Spleen (tissue), 11 donors: Measurements from ENCODE around the gene CAMK1G. TPM values are rescaled to one million over a fixed set of nuclear protein-coding genes. Genes with fewer than 3 reads are reported as not detected.

Experiments
- DNase-seq: peaks from one replicate; pipeline ENCODE4 v3.0.0-alpha.2; 2020
- H3K27ac ChIP-seq, 8 donors: fragments of 200-600 bp; sonication (generic) in 7 of 8; 1 replicate in 4 of 8; 2 replicates in 4 of 8; pipeline versions ENCODE4 v1.5.0 to v1.8.0; 2016 to 2021; ENCODE audit warnings: inconsistent platforms in 4 of 8, mild to moderate bottlenecking in 4 of 8, moderate library complexity in 1 of 8
- H3K27me3 ChIP-seq, 7 donors: fragments of 200-600 bp; sonication (generic) in 6 of 7; replicated peaks in 1 of 7; 1 replicate in 4 of 7; 2 replicates in 3 of 7; pipeline versions ENCODE4 v1.5.0 to v1.8.0; 2016 to 2021; ENCODE audit warnings: inconsistent platforms in 3 of 7, mild to moderate bottlenecking in 1 of 7
- H3K36me3 ChIP-seq, 6 donors: fragments of 200-600 bp; sonication (generic) in 5 of 6; 1 replicate in 4 of 6; 2 replicates in 2 of 6; pipeline versions ENCODE4 v1.5.0 to v1.8.0; 2016 to 2021; ENCODE audit warnings: inconsistent platforms in 2 of 6
- H3K4me1 ChIP-seq, 6 donors: fragments of 200-600 bp; sonication (generic) in 5 of 6; 1 replicate in 3 of 6; 2 replicates in 3 of 6; pipeline versions ENCODE4 v1.5.0 to v1.8.0; 2016 to 2021; ENCODE audit warnings: inconsistent platforms in 3 of 6
- H3K4me3 ChIP-seq, 8 donors: fragments of 200-600 bp; sonication (generic) in 7 of 8; 1 replicate in 4 of 8; 2 replicates in 4 of 8; pipeline versions ENCODE4 v1.5.0 to v1.8.0; 2016 to 2021; ENCODE audit warnings: inconsistent platforms in 4 of 8, mild to moderate bottlenecking in 4 of 8, moderate library complexity in 2 of 8
- H3K9me3 ChIP-seq, 8 donors: fragments of 200-600 bp; sonication (generic) in 7 of 8; 1 replicate in 4 of 8; 2 replicates in 4 of 8; pipeline versions ENCODE4 v1.5.0 to v1.8.0; 2016 to 2021; ENCODE audit warnings: inconsistent platforms in 4 of 8
- CTCF ChIP-seq, 11 experiments: fragments of 200-600 bp in 7 of 11; fragments of 450-650 bp in 4 of 11; sonication (generic) in 4 of 11; IDR thresholded peaks in 8 of 11; conservative IDR thresholded peaks in 3 of 11; 1 replicate in 7 of 11; 2 replicates in 4 of 11; pipeline versions ENCODE4 v1.4.0 to v1.8.0; 2016 to 2021; ENCODE audit warnings: antibody characterized with exemption in 11 of 11, inconsistent platforms in 4 of 11, mild to moderate bottlenecking in 1 of 11
- POLR2A ChIP-seq, 3 donors: fragments of 450-650 bp; IDR thresholded peaks; one replicate each; pipeline ENCODE4 v1.5.1; 2017; ENCODE audit warnings: antibody characterized with exemption in 3 of 3, mild to moderate bottlenecking in 1 of 3
- POLR2AphosphoS5 ChIP-seq, 3 donors: sonication (generic); formaldehyde crosslinking; IDR thresholded peaks; one replicate each; pipeline ENCODE4 v1.5.1; 2017; ENCODE audit warnings: antibody characterized with exemption in 3 of 3
- WGBS, 5 donors: extraction: QIAGEN DNeasy Blood & Tissue Kit in 3 of 5; methylation state at CpG; one replicate each; pipeline versions ENCODE4 v1.1.5 to v1.1.7; 2013 to 2018; 5-methylcytosine and 5-hydroxymethylcytosine counted together
- intact Hi-C: fragments of 100-400 bp; cut with DNase I; formaldehyde crosslinking; loops from one replicate; pipeline ENCODE4 v1.15.0; 2023; ENCODE audit warnings: low total_unique reads
- polyA plus RNA-seq, 3 donors: library from polyadenylated mRNA; stranded (reverse); fragments of 200-250 nt; gene quantifications; one replicate each; pipeline ENCODE4 v1.2.1, GENCODE V29; 2013
- total RNA-seq, 7 donors: library from RNA; depleted of rRNA in 3 of 7; stranded (reverse); fragments of >200 nt in 3 of 7; fragmentation: NEBNext Ultra II Directional in 4 of 7; extraction: Animal tissue kit (Norgen Biotek cat#: 25700) in 4 of 7; gene quantifications; one replicate each; pipeline versions ENCODE4 v1.1.0 to v1.2.1, GENCODE V29; 2016 to 2021
- donor health status: healthy with polysubstance abuse.
- donor health status: DM: no; HTN: no; CAD: no; lungs with moderate emphysema.
- donor health status: DM: no; HTN: no; CAD: no.
- donor health status: Bipolar disorder and iron deficiency.
- donor health status: healthy.
- donor health status: DM: no; HTN: no; CAD: no.
- donor health status: DM: yes; HTN: yes; CAD: no.

The CAMK1G gene
- total and polyA plus RNA-seq, 10 donors, result 0.68 to 12.2 (median 3.0) TPM

GRCh38 chr1:209556162-209556690 lies 27.3 kb upstream of the CAMK1G start:
- no peaks in the 10 kb centered on the region for H3K36me3 ChIP-seq
- H3K4me3 ChIP-seq, result no peak overlapping the region
- no peak for DNase-seq
- WGBS, 5 donors, result 68 to 80% (median 75%) methylated on average over 1 of the region's 1 CpG
- H3K27ac ChIP-seq, result no peak overlapping the region
- TF ChIP-seq POLR2AphosphoS5 (IDR thresholded peaks at IDR 0.05) (no peak), CTCF (IDR thresholded peaks at IDR 0.05 in 8 of 11, conservative IDR thresholded peaks at IDR 0.05 in 3 of 11) (no peak), POLR2A (IDR thresholded peaks at IDR 0.05) (no peak)
- no peaks in the 10 kb centered on the region for H3K4me1 ChIP-seq
- H3K27me3 ChIP-seq, result peaks cover 0 to 14% (median 0%) of the 10 kb centered on the region in 7 donors
- no peaks in the 10 kb centered on the region for H3K9me3 ChIP-seq
- intact Hi-C loops, result no loop called here

DNA sequence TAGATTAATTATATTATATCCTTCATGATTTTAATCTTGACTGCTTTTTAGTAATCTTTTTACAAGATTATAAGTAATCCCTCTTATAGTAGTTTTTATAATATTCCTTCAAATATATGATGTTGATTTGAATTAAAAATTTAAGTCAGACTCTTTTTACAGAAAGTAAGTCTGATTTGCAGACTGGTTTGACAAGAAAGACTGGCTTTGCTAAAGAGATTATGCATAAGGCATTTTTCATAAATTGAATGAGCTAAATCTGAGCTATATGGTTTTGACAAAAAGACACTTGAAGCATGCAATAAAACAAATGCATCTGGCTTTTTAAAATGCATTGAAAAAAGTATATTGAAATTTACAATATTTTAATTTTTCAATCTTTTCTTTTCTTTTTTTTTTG lies 26.3 kb upstream of the CAMK1G start:
- no peaks in the 10 kb centered on the region for H3K4me1 ChIP-seq
- TF ChIP-seq POLR2AphosphoS5 (IDR thresholded peaks at IDR 0.05) (no peak), CTCF (IDR thresholded peaks at IDR 0.05 in 8 of 11, conservative IDR thresholded peaks at IDR 0.05 in 3 of 11) (no peak), POLR2A (IDR thresholded peaks at IDR 0.05) (no peak)
- no peak overlapping the region for H3K4me3 ChIP-seq
- no peaks in the 10 kb centered on the region for H3K9me3 ChIP-seq
- intact Hi-C loops, result no loop called here
- DNase-seq, result no peak
- no peak overlapping the region for H3K27ac ChIP-seq
- H3K27me3 ChIP-seq, result peaks cover 0 to 7% (median 0%) of the 10 kb centered on the region in 7 donors
- no peaks in the 10 kb centered on the region for H3K36me3 ChIP-seq

GRCh38 chr1:209560529-209560928 lies 23.0 kb upstream of the CAMK1G start:
- intact Hi-C loops, result no loop called here
- H3K9me3 ChIP-seq, result no peaks in the 10 kb centered on the region
- peaks cover 0 to 8% (median 0%) of the 10 kb centered on the region in 7 donors for H3K27me3 ChIP-seq
- H3K27ac ChIP-seq, result no peak overlapping the region
- DNase-seq, result no peak
- peaks cover 0 to 7% (median 0%) of the 10 kb centered on the region in 6 donors for H3K4me1 ChIP-seq
- no peaks in the 10 kb centered on the region for H3K36me3 ChIP-seq
- H3K4me3 ChIP-seq, result no peak overlapping the region
- TF ChIP-seq CTCF (IDR thresholded peaks at IDR 0.05 in 8 of 11, conservative IDR thresholded peaks at IDR 0.05 in 3 of 11) (no peak), POLR2A (IDR thresholded peaks at IDR 0.05) (no peak), POLR2AphosphoS5 (IDR thresholded peaks at IDR 0.05) (no peak)
- 70 to 79% (median 78%) methylated on average over 3 of the region's 3 CpGs for WGBS, 5 donors

- TF ChIP-seq POLR2A (IDR thresholded peaks at IDR 0.05), result no peak
- no peak for TF ChIP-seq CTCF (IDR thresholded peaks at IDR 0.05 in 8 of 11, conservative IDR thresholded peaks at IDR 0.05 in 3 of 11)
- TF ChIP-seq POLR2AphosphoS5 (IDR thresholded peaks at IDR 0.05), result no peak
- Histone ChIP-seq H3K4me1 (peaks cover 0 to 7% (median 1%) of the 10 kb centered on the region in 6 donors), H3K9me3 (no peaks in the 10 kb centered on the region), H3K27ac (no peak overlapping the region), H3K4me3 (no peak overlapping the region), H3K27me3 (peaks cover 0 to 12% (median 3%) of the 10 kb centered on the region in 7 donors), H3K36me3 (no peaks in the 10 kb centered on the region)
- 81 to 92% (median 88%) methylated on average over 10 of the region's 10 CpGs for WGBS, 5 donors
- DNase-seq, result no peak
- intact Hi-C loops, result no loop called here
Observed at GRCh38 chr1:209560952-209561351, 22.6 kb upstream of the CAMK1G start.
